PC-3 (cell line): ENCODE results near the gene YWHAQ.

Experiments used
- CTCF ChIP-seq: fragments of 300-600 bp; sonication (generic); conservative IDR thresholded peaks from 2 replicates; pipeline ENCODE4 v1.5.1; 2017; ENCODE audit warnings: antibody characterized with exemption, low read depth, mild to moderate bottlenecking, low read length
- EZH2 ChIP-seq: fragments of 300-600 bp; sonication (generic); IDR thresholded peaks from one replicate; pipeline ENCODE4 v1.6.1; 2017; ENCODE audit warnings: antibody characterized with exemption, mild to moderate bottlenecking, low read length; ENCODE audit not compliant: unreplicated experiment

DNA sequence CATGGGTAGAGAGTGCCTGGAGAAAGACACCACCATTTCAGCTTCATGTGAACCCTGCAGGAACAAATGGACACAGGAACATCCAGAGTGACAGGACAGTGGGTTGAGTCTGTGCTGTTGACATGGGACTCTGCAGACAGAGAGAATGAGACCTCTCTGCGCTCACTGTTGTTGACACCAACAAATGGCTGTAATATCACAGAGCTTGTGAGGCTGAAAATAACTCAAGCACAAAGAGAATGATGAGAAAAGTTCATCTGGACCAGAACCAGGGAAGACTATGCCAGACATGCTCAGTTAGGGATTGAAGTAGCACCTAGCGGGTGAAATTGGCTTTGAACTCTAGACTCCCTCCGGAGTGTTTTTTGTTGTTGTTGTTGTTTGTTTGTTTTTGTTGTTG, 37.0 kb upstream of the YWHAQ start:
- no peak for TF ChIP-seq EZH2
- TF ChIP-seq CTCF, result no peak
